Progenitor cell of endocrine pancreas (in vitro differentiated cells): ENCODE results near the gene HDC. TPM values are rescaled to one million over a fixed set of nuclear protein-coding genes. Genes with fewer than 3 reads are reported as not detected.
A peak's percentile ranks its signal among the peaks of the same experiment; 100 is the strongest.

ENCODE experiments used
- DNase-seq: peaks from one replicate; pipeline ENCODE4 v3.0.0; 2021; ENCODE audit warnings: low spot score; ENCODE audit not compliant: unreplicated experiment
- H3K27ac Mint-ChIP-seq: 2 replicates; pipeline ENCODE4 v1.8.0; 2021; ENCODE audit warnings: mild to moderate bottlenecking, moderate library complexity, mixed read lengths
- H3K27me3 Mint-ChIP-seq: 2 replicates; pipeline ENCODE4 v1.8.0; 2021; ENCODE audit warnings: mixed read lengths
- H3K36me3 Mint-ChIP-seq: 2 replicates; pipeline ENCODE4 v1.8.0; 2022; ENCODE audit warnings: mixed read lengths; ENCODE audit not compliant: insufficient read depth
- H3K4me1 Mint-ChIP-seq: 2 replicates; pipeline ENCODE4 v1.8.0; 2021; ENCODE audit warnings: low read depth, mixed read lengths
- H3K4me3 Mint-ChIP-seq: 2 replicates; pipeline ENCODE4 v1.8.0; 2021; ENCODE audit warnings: low read depth, mild to moderate bottlenecking, moderate library complexity, mixed read lengths
- H3K9me3 Mint-ChIP-seq: 2 replicates; pipeline ENCODE4 v1.8.0; 2021; ENCODE audit warnings: low read depth, mixed read lengths
- total RNA-seq: library from RNA; stranded (reverse); gene quantifications from 2 replicates; pipeline ENCODE4 v1.2.1, GENCODE V29; 2021
- TF ChIP-seq, protein P1 (sequence below): fragments of 200-600 bp; sonication (generic); IDR thresholded peaks from one replicate; pipeline ENCODE4 v1.5.0; 2021; ENCODE audit warnings: antibody characterized with exemption, mild to moderate bottlenecking; ENCODE audit not compliant: unreplicated experiment

Gene HDC
- total RNA-seq, 1 donor from 2014 or later, result not detected

- H3K27ac Mint-ChIP-seq, result no peak overlapping the region
- H3K36me3 Mint-ChIP-seq, result no peaks in the 10 kb centered on the region
- TF ChIP-seq, protein P1, sequence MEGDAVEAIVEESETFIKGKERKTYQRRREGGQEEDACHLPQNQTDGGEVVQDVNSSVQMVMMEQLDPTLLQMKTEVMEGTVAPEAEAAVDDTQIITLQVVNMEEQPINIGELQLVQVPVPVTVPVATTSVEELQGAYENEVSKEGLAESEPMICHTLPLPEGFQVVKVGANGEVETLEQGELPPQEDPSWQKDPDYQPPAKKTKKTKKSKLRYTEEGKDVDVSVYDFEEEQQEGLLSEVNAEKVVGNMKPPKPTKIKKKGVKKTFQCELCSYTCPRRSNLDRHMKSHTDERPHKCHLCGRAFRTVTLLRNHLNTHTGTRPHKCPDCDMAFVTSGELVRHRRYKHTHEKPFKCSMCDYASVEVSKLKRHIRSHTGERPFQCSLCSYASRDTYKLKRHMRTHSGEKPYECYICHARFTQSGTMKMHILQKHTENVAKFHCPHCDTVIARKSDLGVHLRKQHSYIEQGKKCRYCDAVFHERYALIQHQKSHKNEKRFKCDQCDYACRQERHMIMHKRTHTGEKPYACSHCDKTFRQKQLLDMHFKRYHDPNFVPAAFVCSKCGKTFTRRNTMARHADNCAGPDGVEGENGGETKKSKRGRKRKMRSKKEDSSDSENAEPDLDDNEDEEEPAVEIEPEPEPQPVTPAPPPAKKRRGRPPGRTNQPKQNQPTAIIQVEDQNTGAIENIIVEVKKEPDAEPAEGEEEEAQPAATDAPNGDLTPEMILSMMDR, result no peak
- no peak for DNase-seq
- no peaks in the 10 kb centered on the region for H3K4me1 Mint-ChIP-seq
- H3K27me3 Mint-ChIP-seq, result peaks cover 7% of the 10 kb centered on the region
- no peaks in the 10 kb centered on the region for H3K9me3 Mint-ChIP-seq
- no peak overlapping the region for H3K4me3 Mint-ChIP-seq
These were observed 14.6 kb downstream of the HDC start for GRCh38 chr15:50250760-50251394.

- Mint-ChIP-seq H3K4me1 (no peaks in the 10 kb centered on the region), H3K9me3 (no peaks in the 10 kb centered on the region), H3K36me3 (no peaks in the 10 kb centered on the region), H3K27me3 (peaks cover 7% of the 10 kb centered on the region), H3K4me3 (no peak overlapping the region), H3K27ac (no peak overlapping the region)
- TF ChIP-seq, protein P1, result no peak
- no peak for DNase-seq
These were observed 15.8 kb downstream of the HDC start for GRCh38 chr15:50249704-50250103.

DNA sequence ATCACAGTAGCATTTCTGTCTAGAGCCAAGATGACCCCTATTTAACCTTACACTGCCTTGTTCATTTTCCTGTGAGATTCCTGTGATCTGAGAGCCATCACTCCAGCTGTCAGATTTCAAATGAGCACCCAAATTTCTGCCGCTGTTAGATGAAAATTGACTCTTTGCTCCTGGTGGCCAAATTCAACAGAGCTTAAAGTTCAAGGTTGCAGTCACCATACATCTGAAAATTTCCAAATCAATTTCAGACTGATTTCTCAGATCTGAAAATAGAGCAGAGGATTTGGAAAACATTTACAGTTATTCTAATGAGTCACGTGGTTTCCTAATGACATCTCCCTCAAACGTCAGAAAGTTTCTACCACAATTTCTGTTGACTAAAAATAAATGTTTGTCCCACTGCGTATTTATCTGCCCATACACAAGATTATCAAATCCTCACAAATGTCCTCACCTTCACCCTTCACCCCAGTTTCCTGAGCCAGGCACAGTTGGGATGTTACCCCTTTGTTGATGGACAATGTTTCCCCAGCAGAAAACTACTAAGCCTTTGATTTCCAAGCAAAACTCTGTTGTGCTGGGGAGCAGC is 16.4 kb downstream of the HDC start:
- Mint-ChIP-seq H3K36me3 (no peaks in the 10 kb centered on the region), H3K4me1 (no peaks in the 10 kb centered on the region), H3K27me3 (peaks cover 3% of the 10 kb centered on the region), H3K27ac (no peak overlapping the region), H3K4me3 (no peak overlapping the region), H3K9me3 (no peaks in the 10 kb centered on the region)
- TF ChIP-seq, protein P1, result no peak
- DNase-seq, result no peak

DNA sequence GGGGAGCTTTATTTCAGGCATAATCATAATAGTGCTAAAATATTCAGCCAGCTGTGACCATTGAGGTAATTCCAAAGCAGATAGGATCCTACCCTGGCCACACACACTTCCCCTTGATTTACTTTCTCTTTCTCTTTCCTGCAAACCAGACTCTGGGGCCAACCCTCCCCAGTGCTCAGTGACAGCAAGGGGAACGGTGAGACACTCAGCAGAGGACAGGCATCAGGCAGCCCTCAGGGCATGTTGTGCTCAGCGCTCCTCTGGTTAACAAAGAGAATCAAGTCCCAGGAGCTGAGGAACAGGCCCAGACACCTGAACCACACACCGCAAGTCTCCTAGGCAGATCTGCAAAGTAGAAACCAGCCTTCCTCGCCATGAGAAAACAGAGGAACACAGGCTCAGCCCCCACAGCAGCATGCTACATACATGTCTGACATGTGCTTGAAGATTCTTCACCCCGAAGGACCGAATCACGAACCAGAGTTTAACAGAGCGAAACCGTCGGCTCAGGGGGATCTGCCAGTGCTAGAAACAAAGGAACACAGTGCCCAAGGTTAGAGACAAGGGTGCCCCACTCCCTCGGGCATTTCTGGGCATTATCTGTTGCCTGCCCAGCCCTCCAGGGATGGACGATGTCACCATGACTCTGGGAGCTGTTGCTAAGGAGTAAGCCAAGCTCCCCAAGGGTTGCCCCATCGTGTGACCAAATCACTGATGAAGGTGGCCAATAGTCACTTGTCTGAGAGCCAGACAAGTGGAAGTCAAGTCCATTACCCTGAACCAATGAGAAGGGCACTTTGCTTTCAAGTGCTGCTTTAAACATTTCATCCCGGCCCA is 17.5 kb downstream of the HDC start:
- Mint-ChIP-seq H3K9me3 (no peaks in the 10 kb centered on the region), H3K36me3 (no peaks in the 10 kb centered on the region), H3K4me3 (no peak overlapping the region), H3K27ac (peak overlapping the region; percentile 67), H3K27me3 (no peaks in the 10 kb centered on the region), H3K4me1 (no peaks in the 10 kb centered on the region)
- no peak for DNase-seq
- TF ChIP-seq, protein P1, result no peak

GRCh38 chr15:50246631-50247030 is 18.9 kb downstream of the HDC start:
- no peaks in the 10 kb centered on the region for H3K9me3 Mint-ChIP-seq
- H3K27ac Mint-ChIP-seq, result no peak overlapping the region
- no peak for DNase-seq

More at GRCh38 chr15:50246631-50247030, 18.9 kb downstream of the HDC start:
- TF ChIP-seq, protein P1, result no peak
- no peaks in the 10 kb centered on the region for H3K36me3 Mint-ChIP-seq
- H3K27me3 Mint-ChIP-seq, result no peaks in the 10 kb centered on the region
- no peak overlapping the region for H3K4me3 Mint-ChIP-seq
- H3K4me1 Mint-ChIP-seq, result no peaks in the 10 kb centered on the region
